H1 (cell line): ENCODE measurements around the gene PRXL2B. TPM values are rescaled to one million over a fixed set of nuclear protein-coding genes. Genes with fewer than 3 reads are reported as not detected.

Experiments used
- CTCF ChIA-PET: fragments of 300-600 bp; sonication (Branson Sonifier 250); formaldehyde crosslinking; loops from one replicate; lab custom pipeline; 2021; ENCODE audit not compliant: partially characterized antibody; lab: Charles Lee
- POLR2A ChIA-PET: fragments of 300-600 bp; sonication (Branson Sonifier 250); formaldehyde crosslinking; loops from one replicate; lab custom pipeline; 2021; ENCODE audit warnings: inconsistent platforms; ENCODE audit not compliant: partially characterized antibody; lab: Charles Lee
- DNase-seq, 2 experiments: peaks; one replicate each; pipeline versions ENCODE4 v3.0.0 to v3.0.0-alpha.2; 2010 to 2022; ENCODE audit warnings: low spot score in 2 of 2, low read depth in 1 of 2, mixed read lengths in 1 of 2
- FAIRE-seq: peaks from 2 replicates; lab custom pipeline; 2011; peaks lifted over from hg19 to GRCh38; lab: Jason Lieb, UNC
- H2AFZ ChIP-seq: 2 replicates; pipeline ENCODE4 v1.8.1; 2012; ENCODE audit warnings: low read length, inconsistent platforms
- H2AK5ac ChIP-seq: 2 replicates; pipeline ENCODE4 v1.6.1; 2013; ENCODE audit warnings: low read depth, low read length
- H2BK120ac ChIP-seq: replicated peaks from 2 replicates; pipeline ENCODE3; 2013; ENCODE audit warnings: low read depth, low read length, inconsistent platforms
- H2BK12ac ChIP-seq: 2 replicates; pipeline ENCODE4 v1.6.1; 2013; ENCODE audit warnings: low read depth, low read length
- H2BK15ac ChIP-seq: 2 replicates; pipeline ENCODE4 v1.6.1; 2013; ENCODE audit warnings: low read length
- H2BK20ac ChIP-seq: 2 replicates; pipeline ENCODE4 v1.6.1; 2013; ENCODE audit warnings: low read length
- H2BK5ac ChIP-seq: 2 replicates; pipeline ENCODE4 v1.6.1; 2013; ENCODE audit warnings: low read depth, low read length
- H3K14ac ChIP-seq: 2 replicates; pipeline ENCODE4 v1.6.1; 2013; ENCODE audit warnings: inconsistent platforms; ENCODE audit not compliant: insufficient read length
- H3K18ac ChIP-seq: 2 replicates; pipeline ENCODE4 v1.6.1; 2013; ENCODE audit warnings: low read length; ENCODE audit errors: extremely low read depth
- H3K23ac ChIP-seq: 2 replicates; pipeline ENCODE4 v1.6.1; 2013; ENCODE audit warnings: inconsistent platforms; ENCODE audit not compliant: insufficient read length
- H3K23me2 ChIP-seq: 2 replicates; pipeline ENCODE4 v1.6.1; 2013; ENCODE audit warnings: low read depth, low read length
- H3K27ac ChIP-seq: 2 replicates; pipeline ENCODE4 v1.6.1; 2011; ENCODE audit warnings: low read depth, low read length, inconsistent platforms
- H3K27me3 ChIP-seq, 4 experiments: replicated peaks in 1 of 4; 1 replicate in 1 of 4; 2 replicates in 3 of 4; pipeline versions ENCODE4 v1.6.1 to v1.8.1; 2011 to 2013; ENCODE audit warnings: low read length in 3 of 4, mild to moderate bottlenecking in 3 of 4, inconsistent platforms in 2 of 4, mixed read lengths in 2 of 4, moderate library complexity in 1 of 4; ENCODE audit not compliant: control insufficient read depth in 3 of 4, insufficient read depth in 3 of 4; ENCODE audit errors: extremely low read depth in 1 of 4
- H3K36me3 ChIP-seq, 4 experiments: 2 replicates each; pipeline versions ENCODE4 v1.6.1 to v1.8.1; 2011 to 2013; ENCODE audit warnings: mild to moderate bottlenecking in 4 of 4, low read length in 3 of 4, moderate library complexity in 2 of 4, control low read depth in 1 of 4, inconsistent platforms in 1 of 4; ENCODE audit not compliant: insufficient read depth in 4 of 4, control insufficient read depth in 2 of 4
- H3K4ac ChIP-seq: replicated peaks from 2 replicates; pipeline ENCODE3; 2013; ENCODE audit warnings: low read length, low read depth, mixed read lengths, inconsistent platforms; ENCODE audit not compliant: insufficient read length
- H3K4me1 ChIP-seq, 4 experiments: replicated peaks in 1 of 4; 1 replicate in 1 of 4; 2 replicates in 3 of 4; pipeline versions ENCODE4 v1.6.1 to v1.8.1; 2011 to 2013; ENCODE audit warnings: low read length in 3 of 4, inconsistent platforms in 2 of 4, mixed read lengths in 1 of 4; ENCODE audit not compliant: insufficient read depth in 4 of 4, control insufficient read depth in 3 of 4
- H3K4me2 ChIP-seq, 2 experiments: 2 replicates each; pipeline versions ENCODE4 v1.6.1 to v1.8.1; 2011 to 2013; ENCODE audit warnings: low read depth in 2 of 2, low read length in 2 of 2, control low read depth in 1 of 2, inconsistent platforms in 1 of 2, mild to moderate bottlenecking in 1 of 2; ENCODE audit not compliant: insufficient read depth in 1 of 2
- H3K4me3 ChIP-seq, 4 experiments: fragments of 200-600, 300-600 bp in 1 of 4; sonication (generic), shearing (Covaris generic), sonication (Bioruptor Twin) in 1 of 4; 2 replicates each; pipeline versions ENCODE4 v1.5.1 to v1.8.1; 2011 to 2016; ENCODE audit warnings: low read length in 4 of 4, low read depth in 3 of 4, control low read depth in 2 of 4, inconsistent platforms in 2 of 4, mild to moderate bottlenecking in 2 of 4, mixed read lengths in 1 of 4, moderate library complexity in 1 of 4; ENCODE audit not compliant: insufficient read depth in 2 of 4; ENCODE audit errors: extremely low read depth in 1 of 4
- H3K56ac ChIP-seq: replicated peaks from 2 replicates; pipeline ENCODE3; 2013; ENCODE audit warnings: low read depth, mild to moderate bottlenecking, mixed read lengths, low read length, inconsistent platforms; ENCODE audit not compliant: insufficient read length
- H3K79me1 ChIP-seq: 2 replicates; pipeline ENCODE4 v1.6.1; 2013; ENCODE audit warnings: low read depth, low read length, control low read depth
- H3K79me2 ChIP-seq, 2 experiments: 2 replicates each; pipeline versions ENCODE4 v1.6.1 to v1.8.1; 2012 to 2013; ENCODE audit warnings: low read length in 2 of 2, mild to moderate bottlenecking in 2 of 2, inconsistent platforms in 1 of 2; ENCODE audit not compliant: insufficient read depth in 2 of 2, control insufficient read depth in 1 of 2
- H3K9ac ChIP-seq, 4 experiments: replicated peaks in 1 of 4; 1 replicate in 1 of 4; 2 replicates in 3 of 4; pipeline versions ENCODE4 v1.6.1 to v1.8.1; 2011 to 2013; ENCODE audit warnings: low read depth in 3 of 4, low read length in 3 of 4, control low read depth in 2 of 4, mild to moderate bottlenecking in 2 of 4, moderate library complexity in 2 of 4, inconsistent platforms in 1 of 4; ENCODE audit errors: extremely low read depth in 1 of 4
- H3K9me3 ChIP-seq, 2 experiments: 2 replicates each; pipeline versions ENCODE4 v1.6.1 to v1.8.1; 2012 to 2013; ENCODE audit warnings: mild to moderate bottlenecking in 2 of 2, moderate library complexity in 2 of 2, control low read depth in 1 of 2, inconsistent platforms in 1 of 2, low read depth in 1 of 2, low read length in 1 of 2, mixed read lengths in 1 of 2; ENCODE audit not compliant: insufficient read depth in 2 of 2
- H4K20me1 ChIP-seq, 2 experiments: replicated peaks in 1 of 2; 2 replicates each; pipeline versions ENCODE3 to v1.8.1; 2011 to 2013; ENCODE audit warnings: inconsistent platforms in 2 of 2, low read length in 2 of 2, mild to moderate bottlenecking in 1 of 2; ENCODE audit not compliant: insufficient read depth in 2 of 2, control insufficient read depth in 1 of 2
- H4K5ac ChIP-seq: 2 replicates; pipeline ENCODE4 v1.6.1; 2013; ENCODE audit warnings: low read length, low read depth, mixed read lengths, inconsistent platforms; ENCODE audit not compliant: insufficient read length
- H4K8ac ChIP-seq: 2 replicates; pipeline ENCODE4 v1.8.0; 2013; ENCODE audit warnings: mild to moderate bottlenecking, moderate library complexity, low read length, inconsistent platforms; ENCODE audit not compliant: insufficient read depth; ENCODE audit errors: extremely low read depth
- H4K91ac ChIP-seq: replicated peaks from 2 replicates; pipeline ENCODE3; 2013; ENCODE audit warnings: low read length, mixed read lengths, inconsistent platforms; ENCODE audit not compliant: insufficient read length
- CBX8 ChIP-seq: fragments of 300-800, 300-1000 bp; sonication (generic); IDR thresholded peaks from 2 replicates; pipeline ENCODE4 v1.7.1; 2016; ENCODE audit warnings: low read depth, low read length, borderline replicate concordance
- CHD2 ChIP-seq: IDR thresholded peaks from 2 replicates; pipeline ENCODE4 v1.6.1; 2012; ENCODE audit warnings: low read length, improper control_type of control experiment
- CTBP2 ChIP-seq: IDR thresholded peaks from 2 replicates; pipeline ENCODE4 v1.7.0; 2011; ENCODE audit warnings: borderline replicate concordance, mild to moderate bottlenecking, moderate library complexity, mixed read lengths, low read length; ENCODE audit not compliant: insufficient read depth, insufficient read length
- SAP30 ChIP-seq: fragments of 300-600 bp; sonication (generic); IDR thresholded peaks from 2 replicates; pipeline ENCODE4 v1.7.1; 2012; ENCODE audit warnings: low read length, moderate library complexity, mild to moderate bottlenecking, inconsistent platforms; ENCODE audit not compliant: insufficient read depth, insufficient replicate concordance
- SIRT6 ChIP-seq: IDR thresholded peaks from one replicate; pipeline ENCODE4 v1.7.1; 2012; ENCODE audit warnings: low read length, inconsistent platforms
- SIX5 ChIP-seq: IDR thresholded peaks from 2 replicates; pipeline ENCODE4 v1.6.1; 2011; ENCODE audit warnings: mild to moderate bottlenecking, low read depth, low read length
- SP1 ChIP-seq: IDR thresholded peaks from 2 replicates; pipeline ENCODE4 v1.6.1; 2011; ENCODE audit warnings: low read depth, low read length
- TAF7 ChIP-seq: optimal IDR thresholded peaks from 2 replicates; pipeline ENCODE3; 2011; ENCODE audit warnings: low read depth, mild to moderate bottlenecking, inconsistent platforms, low read length, moderate library complexity, borderline replicate concordance
- YY1 ChIP-seq: IDR thresholded peaks from 2 replicates; pipeline ENCODE4 v1.6.1; 2011; ENCODE audit warnings: low read depth, mild to moderate bottlenecking, low read length
- WGBS, 2 experiments: shearing (Covaris generic) in 1 of 2; methylation state at CpG; one replicate each; pipeline versions ENCODE4 v1.1.6 to v1.1.7; 2013 to 2015; ENCODE audit warnings: low lambda C conversion rate in 2 of 2, mixed read lengths in 2 of 2, inconsistent platforms in 1 of 2, low coverage in 1 of 2, missing lambda C conversion rate in 1 of 2; ENCODE audit not compliant: insufficient replicate concordance in 2 of 2, insufficient coverage in 1 of 2, insufficient read length in 1 of 2; ENCODE audit errors: extremely low coverage in 1 of 2, missing lambda C conversion rate in 1 of 2; 5-methylcytosine and 5-hydroxymethylcytosine counted together
- polyA plus RNA-seq, 7 experiments: library from polyadenylated mRNA; depleted of rRNA in 3 of 7; stranded (reverse) in 5 of 7; unstranded in 2 of 7; fragments of >200 nt in 5 of 7; fragments of 200-250 nt in 2 of 7; gene quantifications; 1 replicate in 5 of 7; 2 replicates in 1 of 7; 4 replicates in 1 of 7; pipeline versions ENCODE4 v1.2.1 to v1.2.3, GENCODE V29; 2011 to 2013; ENCODE audit warnings: missing spikeins in 2 of 7, mixed read lengths in 2 of 7
- total RNA-seq: library from RNA; stranded (reverse); fragmentation: NEBNext Ultra II Directional; extraction: Animal tissue kit (Norgen Biotek cat#: 25700); gene quantifications from 2 replicates; pipeline ENCODE4 v1.2.1, GENCODE V29; 2021
- TF ChIP-seq, protein P1 (sequence below): IDR thresholded peaks from 2 replicates; pipeline ENCODE4 v1.6.1; 2012; ENCODE audit warnings: inconsistent platforms

Gene PRXL2B
- total and polyA plus RNA-seq, 2 of the 8 experiments (the other 6 are each of a cell fraction or from before 2014, with no cell fraction given): 35.3 to 46.0 TPM

DNA sequence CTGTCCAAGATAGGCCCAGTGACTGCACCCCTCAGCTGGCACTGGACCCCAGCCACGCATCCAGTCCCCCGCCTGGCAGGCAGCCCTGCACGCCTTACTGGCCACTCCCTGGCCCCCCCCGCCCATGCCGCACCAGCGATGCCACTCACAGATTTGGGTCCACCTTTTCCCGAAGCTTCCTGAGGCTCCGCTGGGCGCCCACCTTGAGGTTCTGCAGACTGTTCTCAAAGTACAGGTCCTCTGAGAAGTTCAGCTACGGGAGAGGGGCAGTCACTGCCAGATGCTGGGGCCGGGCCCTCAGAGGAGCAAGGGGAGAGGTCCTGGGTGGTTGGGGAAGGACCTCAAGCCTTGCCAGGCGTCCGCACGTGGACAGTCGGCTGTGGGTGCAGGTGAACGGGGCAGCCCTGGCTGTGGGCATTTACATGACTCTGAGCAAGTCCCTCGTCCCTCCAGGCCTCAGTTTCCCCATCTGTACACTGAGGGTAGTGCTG lies 8.1 kb downstream of the PRXL2B start:
- Histone ChIP-seq H3K4me3 (no peak overlapping the region), H3K36me3 (peaks cover 0 to 4% (median 0%) of the 10 kb centered on the region in 4 experiments; a peak in 1 of 8 replicates), H2BK5ac (no peak overlapping the region), H3K27ac (no peak overlapping the region), H3K79me2 (no peaks in the 10 kb centered on the region), H4K5ac (no peak overlapping the region), H2BK15ac (no peak overlapping the region), H3K9ac (no peak overlapping the region), H2AFZ (no peak overlapping the region), H3K4me2 (no peak overlapping the region), H3K23me2 (no peaks in the 10 kb centered on the region), H3K14ac (no peak overlapping the region), H4K91ac (no peak overlapping the region), H3K4me1 (no peaks in the 10 kb centered on the region), H3K23ac (no peak overlapping the region), H2AK5ac (no peak overlapping the region), H3K4ac (no peak overlapping the region), H3K27me3 (no peaks in the 10 kb centered on the region), H3K56ac (no peak overlapping the region), H3K9me3 (peaks cover 0 to 12% of the 10 kb centered on the region in 2 experiments; a peak in 2 of 4 replicates), H2BK120ac (no peak overlapping the region), H3K18ac (no peak overlapping the region), H4K8ac (no peak overlapping the region), H3K79me1 (no peaks in the 10 kb centered on the region), H2BK12ac (no peak overlapping the region), H4K20me1 (no peaks in the 10 kb centered on the region), H2BK20ac (no peak overlapping the region)
- DNase-seq (no peak), FAIRE-seq (no peak)
- CTCF ChIA-PET: no interaction called here
- POLR2A ChIA-PET: no interaction called here
- 90% methylated on average over 12 of the region's 17 CpGs; no CpG with 5 or more reads in 1 of the 2 experiments for WGBS, 2 experiments
- TF ChIP-seq TAF7: no peak
- no peak for TF ChIP-seq YY1
- TF ChIP-seq SIRT6: no peak
- TF ChIP-seq SP1: no peak
- TF ChIP-seq, protein P1, sequence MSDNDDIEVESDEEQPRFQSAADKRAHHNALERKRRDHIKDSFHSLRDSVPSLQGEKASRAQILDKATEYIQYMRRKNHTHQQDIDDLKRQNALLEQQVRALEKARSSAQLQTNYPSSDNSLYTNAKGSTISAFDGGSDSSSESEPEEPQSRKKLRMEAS: no peak
- no peak for TF ChIP-seq CHD2
- TF ChIP-seq CTBP2: no peak
- no peak for TF ChIP-seq SAP30
- no peak for TF ChIP-seq SIX5
- no peak for TF ChIP-seq CBX8
